Cardiac muscle cell (in vitro differentiated cells and primary cell): Measurements from ENCODE around the gene TBXAS1. TPM values are rescaled to one million over a fixed set of nuclear protein-coding genes. Genes with fewer than 3 reads are reported as not detected.

Source experiments
- DNase-seq, 2 donors: peaks; one replicate each; pipeline versions ENCODE4 v3.0.0 to v3.0.0-alpha.2; 2010 to 2017; ENCODE audit warnings: low read depth in 1 of 2, low spot score in 1 of 2
- H3K27ac ChIP-seq: fragments of 200-600 bp; sonication (generic); 2 replicates; pipeline ENCODE4 v1.5.1; 2016
- H3K27me3 ChIP-seq: fragments of 200-600 bp; sonication (generic); 2 replicates; pipeline ENCODE4 v1.6.0; 2016; ENCODE audit warnings: control low read depth
- H3K36me3 ChIP-seq: fragments of 200-600 bp; sonication (generic); 2 replicates; pipeline ENCODE4 v1.5.1; 2016; ENCODE audit warnings: control low read depth
- H3K4me1 ChIP-seq: fragments of 200-600 bp; sonication (generic); 2 replicates; pipeline ENCODE4 v1.8.1; 2017; ENCODE audit warnings: low read depth, mild to moderate bottlenecking, mixed run types
- H3K4me3 ChIP-seq: fragments of 200-600 bp; sonication (generic); 2 replicates; pipeline ENCODE4 v1.5.1; 2016; ENCODE audit warnings: mild to moderate bottlenecking
- H3K9me3 ChIP-seq: fragments of 200-600 bp; sonication (generic); 2 replicates; pipeline ENCODE4 v1.5.1; 2017; ENCODE audit warnings: low read depth, mild to moderate bottlenecking, control low read depth
- polyA plus RNA-seq: library from polyadenylated mRNA; unstranded; fragments of >200 nt; fragmentation: Nextera tagmentation; extraction: Ambion mirVana; gene quantifications from 2 replicates; pipeline ENCODE4 v1.2.1, GENCODE V29; 2016
- total RNA-seq: library from RNA; depleted of rRNA; stranded (reverse); fragments of >200 nt; gene quantifications from 2 replicates; pipeline ENCODE4 v1.2.3, GENCODE V29; 2016
- TF ChIP-seq, protein P1 (sequence below): IDR thresholded peaks from 2 replicates; pipeline ENCODE4 v1.5.1; 2012; ENCODE audit warnings: low read depth, mild to moderate bottlenecking, low read length

Gene TBXAS1
- total and polyA plus RNA-seq, 2 experiments from 2014 or later = 0.83 to 6.2 TPM

DNA sequence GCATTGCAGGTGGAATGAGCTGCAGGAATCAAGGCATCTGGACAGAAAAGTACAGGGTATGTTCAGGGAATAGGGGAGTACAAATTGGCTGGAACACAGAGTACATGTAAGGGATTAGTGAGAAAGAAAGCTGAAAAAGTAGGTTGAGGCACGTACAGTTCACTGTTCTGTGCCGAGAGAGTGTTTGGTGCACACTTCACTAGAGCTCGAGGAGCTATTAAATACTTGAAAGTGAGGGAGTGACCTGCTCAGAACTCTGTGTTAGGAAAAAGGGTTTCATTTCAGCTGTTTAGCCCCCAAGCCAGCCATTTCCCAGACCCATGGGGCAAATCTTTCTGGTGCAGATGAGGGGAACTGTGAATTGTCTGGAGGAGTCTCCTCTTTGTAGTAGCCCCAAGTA is 115.2 kb downstream of the TBXAS1 start:
- no peaks in the 10 kb centered on the region for H3K27me3 ChIP-seq
- H3K4me1 ChIP-seq = no peaks in the 10 kb centered on the region
- no peaks in the 10 kb centered on the region for H3K36me3 ChIP-seq
- H3K27ac ChIP-seq = no peak overlapping the region
- TF ChIP-seq, protein P1, sequence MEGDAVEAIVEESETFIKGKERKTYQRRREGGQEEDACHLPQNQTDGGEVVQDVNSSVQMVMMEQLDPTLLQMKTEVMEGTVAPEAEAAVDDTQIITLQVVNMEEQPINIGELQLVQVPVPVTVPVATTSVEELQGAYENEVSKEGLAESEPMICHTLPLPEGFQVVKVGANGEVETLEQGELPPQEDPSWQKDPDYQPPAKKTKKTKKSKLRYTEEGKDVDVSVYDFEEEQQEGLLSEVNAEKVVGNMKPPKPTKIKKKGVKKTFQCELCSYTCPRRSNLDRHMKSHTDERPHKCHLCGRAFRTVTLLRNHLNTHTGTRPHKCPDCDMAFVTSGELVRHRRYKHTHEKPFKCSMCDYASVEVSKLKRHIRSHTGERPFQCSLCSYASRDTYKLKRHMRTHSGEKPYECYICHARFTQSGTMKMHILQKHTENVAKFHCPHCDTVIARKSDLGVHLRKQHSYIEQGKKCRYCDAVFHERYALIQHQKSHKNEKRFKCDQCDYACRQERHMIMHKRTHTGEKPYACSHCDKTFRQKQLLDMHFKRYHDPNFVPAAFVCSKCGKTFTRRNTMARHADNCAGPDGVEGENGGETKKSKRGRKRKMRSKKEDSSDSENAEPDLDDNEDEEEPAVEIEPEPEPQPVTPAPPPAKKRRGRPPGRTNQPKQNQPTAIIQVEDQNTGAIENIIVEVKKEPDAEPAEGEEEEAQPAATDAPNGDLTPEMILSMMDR = no peak
- no peaks in the 10 kb centered on the region for H3K9me3 ChIP-seq
- no peak for DNase-seq
- no peak overlapping the region for H3K4me3 ChIP-seq

DNA sequence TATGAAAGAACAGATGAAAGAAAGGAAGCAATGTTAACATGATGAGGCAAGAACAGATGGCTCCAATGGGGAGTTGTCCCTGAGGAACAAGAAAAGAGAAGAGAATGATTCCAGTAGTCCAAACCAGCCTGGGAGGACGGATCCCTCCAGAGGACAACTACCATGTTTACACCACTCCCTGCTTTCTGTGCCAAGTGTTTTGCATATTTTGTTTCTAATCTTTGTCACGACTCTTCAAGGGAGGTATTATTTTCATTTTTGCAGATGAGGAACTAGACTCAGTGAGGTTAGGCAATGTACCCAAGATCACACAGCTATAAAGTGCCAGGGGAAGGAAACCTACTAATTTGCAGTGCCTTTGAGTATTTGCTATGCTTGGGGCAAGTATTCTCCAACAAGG is 117.5 kb downstream of the TBXAS1 start:
- TF ChIP-seq, protein P1 = no peak
- no peaks in the 10 kb centered on the region for H3K4me1 ChIP-seq
- no peak overlapping the region for H3K4me3 ChIP-seq
- no peak for DNase-seq
- H3K27me3 ChIP-seq = no peaks in the 10 kb centered on the region
- no peak overlapping the region for H3K27ac ChIP-seq
- H3K36me3 ChIP-seq = no peaks in the 10 kb centered on the region
- H3K9me3 ChIP-seq = no peaks in the 10 kb centered on the region

DNA sequence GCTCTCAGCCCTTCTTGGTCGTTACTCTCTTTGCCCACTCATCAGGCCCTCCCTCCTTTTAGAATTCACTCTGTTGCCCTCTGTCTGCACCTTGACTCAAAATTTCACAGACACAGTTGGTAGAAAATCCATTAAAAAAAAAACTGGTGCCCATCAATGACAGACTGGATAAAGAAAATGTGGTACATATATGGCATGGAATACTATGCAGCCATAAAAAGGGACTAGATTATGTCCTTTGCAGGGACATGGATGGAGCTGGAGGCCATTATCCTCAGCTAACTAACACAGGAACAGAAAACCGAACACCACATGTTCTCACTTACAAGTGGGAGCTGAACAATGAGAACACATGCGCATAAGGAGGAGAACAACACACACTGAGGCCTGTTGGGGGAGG is 118.0 kb downstream of the TBXAS1 start:
- Histone ChIP-seq H3K9me3 (no peaks in the 10 kb centered on the region), H3K4me1 (no peaks in the 10 kb centered on the region), H3K4me3 (no peak overlapping the region), H3K27ac (no peak overlapping the region), H3K27me3 (no peaks in the 10 kb centered on the region), H3K36me3 (no peaks in the 10 kb centered on the region)
- TF ChIP-seq, protein P1 = no peak
- no peak for DNase-seq

DNA sequence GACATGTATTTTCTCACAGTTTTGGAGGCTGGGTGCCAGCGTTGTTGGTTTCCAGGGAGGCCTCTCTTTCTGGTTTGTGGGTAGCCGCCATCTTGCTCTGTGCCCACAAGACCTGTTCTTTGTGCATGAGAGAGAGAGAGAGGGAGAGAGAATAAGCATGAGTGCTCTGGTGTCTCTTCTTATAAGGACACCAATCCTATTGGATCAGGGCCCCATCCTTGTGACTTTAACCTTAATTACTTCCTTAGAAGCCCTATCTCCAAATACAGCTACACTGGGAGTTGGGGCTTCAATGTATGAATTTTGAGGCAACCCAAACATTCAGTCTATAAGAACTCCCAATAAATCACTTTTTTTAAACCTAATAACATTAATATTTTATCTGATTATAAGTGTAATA is 119.1 kb downstream of the TBXAS1 start:
- Histone ChIP-seq H3K36me3 (no peaks in the 10 kb centered on the region), H3K27me3 (no peaks in the 10 kb centered on the region), H3K9me3 (no peaks in the 10 kb centered on the region), H3K27ac (no peak overlapping the region), H3K4me3 (no peak overlapping the region), H3K4me1 (no peaks in the 10 kb centered on the region)
- TF ChIP-seq, protein P1 = no peak
- no peak for DNase-seq

DNA sequence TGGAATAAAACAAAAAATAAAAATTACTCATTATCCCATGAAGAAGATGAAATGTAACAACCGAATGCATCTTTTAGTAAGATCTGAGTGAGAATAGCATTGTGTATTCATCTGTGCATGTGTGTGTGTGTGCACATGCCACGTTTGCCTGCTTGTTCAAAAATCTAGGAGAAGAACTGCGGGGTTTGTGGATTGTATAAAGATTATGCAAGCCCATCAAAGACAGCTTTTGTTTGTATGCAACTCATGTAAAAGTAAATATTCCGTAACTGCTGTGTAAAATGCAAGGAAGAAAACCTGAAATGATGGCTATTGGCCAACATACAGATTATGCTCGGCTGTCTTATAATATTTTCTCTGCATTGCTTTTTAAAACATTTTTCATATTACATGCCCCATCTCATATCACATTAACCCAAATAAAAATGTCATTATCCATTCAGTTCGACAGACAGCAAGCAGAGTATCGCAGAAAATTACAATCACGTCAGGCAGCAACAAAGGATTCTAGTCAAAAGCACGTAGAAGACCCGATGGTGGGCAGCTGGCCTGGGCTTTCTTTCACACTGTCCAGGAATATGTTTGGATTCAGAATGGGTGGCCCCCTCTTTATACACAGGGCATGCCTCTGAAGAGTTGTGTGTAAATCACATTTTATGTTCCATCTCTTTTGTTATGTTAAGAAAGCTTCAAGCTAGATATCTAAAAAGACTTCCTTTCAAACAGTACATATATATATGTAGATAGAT is 119.7 kb downstream of the TBXAS1 start:
- H3K4me1 ChIP-seq = no peaks in the 10 kb centered on the region
- TF ChIP-seq, protein P1 = no peak
- H3K9me3 ChIP-seq = no peaks in the 10 kb centered on the region
- no peak for DNase-seq
- no peaks in the 10 kb centered on the region for H3K27me3 ChIP-seq
- no peaks in the 10 kb centered on the region for H3K36me3 ChIP-seq
- H3K4me3 ChIP-seq = no peak overlapping the region
- no peak overlapping the region for H3K27ac ChIP-seq

DNA sequence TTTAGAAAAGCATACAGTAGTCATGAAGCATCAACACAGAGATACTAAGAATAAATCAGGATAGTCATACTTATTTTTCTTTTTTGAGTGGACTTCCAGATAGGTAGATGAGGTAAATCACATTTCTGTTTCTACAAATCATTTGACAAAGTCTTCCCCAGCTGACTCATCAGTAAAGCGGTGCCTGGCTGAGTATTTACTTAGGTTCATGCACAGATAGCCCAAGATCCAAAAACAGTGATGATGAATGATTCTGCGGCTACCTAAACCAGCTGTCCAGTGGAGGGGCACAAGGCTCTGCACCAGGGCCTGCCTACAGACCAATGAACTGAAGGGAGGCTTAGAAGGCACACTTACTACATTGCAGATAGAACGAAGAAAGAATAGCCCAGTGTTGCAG is 120.6 kb downstream of the TBXAS1 start:
- no peaks in the 10 kb centered on the region for H3K4me1 ChIP-seq
- TF ChIP-seq, protein P1 = no peak
- no peaks in the 10 kb centered on the region for H3K27me3 ChIP-seq
- no peak for DNase-seq
- no peak overlapping the region for H3K4me3 ChIP-seq
- H3K27ac ChIP-seq = no peak overlapping the region
- no peaks in the 10 kb centered on the region for H3K36me3 ChIP-seq
- no peaks in the 10 kb centered on the region for H3K9me3 ChIP-seq
